Uterine smooth muscle cell (primary cell): ENCODE data around the gene REELD1. TPM values are rescaled to one million over a fixed set of nuclear protein-coding genes. Genes with fewer than 3 reads are reported as not detected.

Source experiments
- total RNA-seq: library from RNA; depleted of rRNA; stranded (reverse); fragments of >200 nt; gene quantifications from 2 replicates; pipeline ENCODE4 v1.2.3, GENCODE V29; 2014

Gene REELD1
- not detected in 2 replicates for total RNA-seq

GRCh38 chr4:146214238-146214637, at the start of gene REELD1:
Gene REELD1 (plus strand): TSS chr4:146214538. CDS start chr4:146216953, 2,415 bp downstream.

GRCh38 chr4:146175541-146176453, 38.5 kb upstream of the REELD1 start, which contains the start of gene LSM6:
Gene LSM6 (plus strand): TSS chr4:146175718. CDS start chr4:146182922, 7,204 bp downstream.

Other genes with a start within 250 kb of the REELD1 start
- gene LSM6, start 38.8 kb upstream of the REELD1 start, total RNA-seq = 27.4 and 38.8 TPM in 2 replicates